Measurements from ENCODE around the gene VTI1A. TPM values are rescaled to one million over a fixed set of nuclear protein-coding genes. Genes with fewer than 3 reads are reported as not detected.

The VTI1A gene
- total and polyA plus RNA-seq, 2 of the 8 experiments (the other 6 are each of a cell fraction or from before 2014, with no cell fraction given) = 6.0 to 20.0 TPM

DNA sequence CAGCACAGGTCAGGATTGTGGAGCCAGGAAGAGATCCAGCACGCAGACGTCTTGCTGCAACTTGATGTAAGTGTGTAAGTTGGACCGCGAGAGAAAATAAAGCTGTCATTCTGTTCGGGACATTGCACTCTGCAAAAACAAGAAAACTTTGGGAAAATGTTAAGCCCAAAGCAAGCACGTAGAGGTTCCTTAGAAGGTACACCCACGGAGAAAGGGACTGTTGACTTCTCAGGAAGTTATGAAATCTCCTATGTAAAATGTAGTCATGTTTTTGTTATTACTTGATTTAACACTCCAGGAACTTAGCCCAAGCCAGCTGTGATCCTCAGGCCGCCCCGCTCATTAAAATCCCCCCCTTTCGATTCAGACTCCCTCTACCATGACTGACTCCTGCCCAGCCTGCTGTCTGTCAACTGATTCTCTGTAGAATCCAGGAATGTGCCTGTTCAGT lies 307.0 kb downstream of the VTI1A start:
- Histone ChIP-seq H2AK5ac (ENCODE audit: low read depth, low read length) (no peak overlapping the region), H4K8ac (ENCODE audit: extremely low read depth, insufficient read depth, low read length) (no peak overlapping the region), H3K14ac (ENCODE audit: insufficient read length) (no peak overlapping the region), H4K91ac (replicated peaks; ENCODE audit: insufficient read length, low read length) (no peak overlapping the region), H4K5ac (ENCODE audit: insufficient read length, low read depth, low read length) (no peak overlapping the region), H4K20me1 (replicated peaks in 1 of 2; ENCODE audit: control insufficient read depth in 1 of 2, insufficient read depth in 2 of 2, low read length in 2 of 2) (no peaks in the 10 kb centered on the region), H3K79me2 (ENCODE audit: control insufficient read depth in 1 of 2, insufficient read depth in 2 of 2, low read length in 2 of 2) (no peaks in the 10 kb centered on the region), H2BK20ac (ENCODE audit: low read length) (no peak overlapping the region), H3K4me3 (ENCODE audit: extremely low read depth in 1 of 4, insufficient read depth in 2 of 4, low read depth in 3 of 4, low read length in 4 of 4) (no peak overlapping the region), H3K4ac (replicated peaks; ENCODE audit: insufficient read length, low read depth, low read length) (no peak overlapping the region), H3K23me2 (ENCODE audit: low read depth, low read length) (no peaks in the 10 kb centered on the region), H3K4me2 (ENCODE audit: insufficient read depth in 1 of 2, low read depth in 2 of 2, low read length in 2 of 2) (no peak overlapping the region), H3K36me3 (ENCODE audit: control insufficient read depth in 2 of 4, insufficient read depth in 4 of 4, low read length in 3 of 4) (no peaks in the 10 kb centered on the region), H2BK12ac (ENCODE audit: low read depth, low read length) (no peak overlapping the region; the same call in 1 of the 2 replicates), H2BK120ac (replicated peaks; ENCODE audit: low read depth, low read length) (no peak overlapping the region), H2BK5ac (ENCODE audit: low read depth, low read length) (no peak overlapping the region), H3K27ac (ENCODE audit: low read depth, low read length) (no peak overlapping the region), H3K56ac (replicated peaks; ENCODE audit: insufficient read length, low read depth, low read length) (no peak overlapping the region), H3K9ac (replicated peaks in 1 of 4; ENCODE audit: extremely low read depth in 1 of 4, low read depth in 3 of 4, low read length in 3 of 4) (no peak overlapping the region), H3K27me3 (replicated peaks in 1 of 4; ENCODE audit: control insufficient read depth in 3 of 4, extremely low read depth in 1 of 4, insufficient read depth in 3 of 4, low read length in 3 of 4) (no peaks in the 10 kb centered on the region), H3K23ac (ENCODE audit: insufficient read length) (no peak overlapping the region), H3K4me1 (replicated peaks in 1 of 4; ENCODE audit: control insufficient read depth in 3 of 4, insufficient read depth in 4 of 4, low read length in 3 of 4) (no peaks in the 10 kb centered on the region; a peak in 1 of 7 replicates), H3K9me3 (ENCODE audit: insufficient read depth in 2 of 2, low read depth in 1 of 2, low read length in 1 of 2) (no peaks in the 10 kb centered on the region), H3K79me1 (ENCODE audit: low read depth, low read length) (no peaks in the 10 kb centered on the region), H3K18ac (ENCODE audit: extremely low read depth, low read length) (no peak overlapping the region), H2AFZ (ENCODE audit: low read length) (no peak overlapping the region), H2BK15ac (ENCODE audit: low read length) (no peak overlapping the region)
- DNase-seq (ENCODE audit: low read depth in 1 of 2, low spot score in 2 of 2) (no peak), FAIRE-seq (peak; percentile 13)
- CTCF ChIA-PET (ENCODE audit: partially characterized antibody) = interaction anchor here (0.6 to 4.1 kb wide), 4 partner anchors 12 to 35 kb away, joined by 3 to 17 read pairs (median 4); no protein-coding TSS in a partner anchor
- POLR2A ChIA-PET (ENCODE audit: partially characterized antibody) = no interaction called here
- WGBS, 2 experiments (ENCODE audit: extremely low coverage in 1 of 2, insufficient coverage in 1 of 2, insufficient read length in 1 of 2, insufficient replicate concordance in 2 of 2, low coverage in 1 of 2, low lambda C conversion rate in 2 of 2, missing lambda C conversion rate in 1 of 2) = 92% methylated on average over 10 of the region's 10 CpGs; no CpG with 5 or more reads in 1 of the 2 experiments
- TF ChIP-seq CTBP2 (IDR thresholded peaks at IDR 0.05; ENCODE audit: borderline replicate concordance, insufficient read depth, insufficient read length, low read length) (no peak), SP2 (IDR thresholded peaks at IDR 0.05; ENCODE audit: low read length) (no peak), CBX8 (IDR thresholded peaks at IDR 0.05; ENCODE audit: borderline replicate concordance, low read depth, low read length) (no peak), SIRT6 (IDR thresholded peaks at IDR 0.05; ENCODE audit: low read length) (no peak), CREB1 (IDR thresholded peaks at IDR 0.05) (no peak), HDAC2 (IDR thresholded peaks at IDR 0.05; ENCODE audit: borderline replicate concordance in 1 of 2, low read depth in 2 of 2, low read length in 2 of 2) (no peak), SIN3A (conservative IDR thresholded peaks at IDR 0.05 in 1 of 2, IDR thresholded peaks at IDR 0.05 in 1 of 2; ENCODE audit: low read depth in 1 of 2, low read length in 2 of 2) (no peak), NANOG (IDR thresholded peaks at IDR 0.05; ENCODE audit: insufficient read depth, low read depth, low read length, poor library complexity, severe bottlenecking) (no peak), BACH1 (IDR thresholded peaks at IDR 0.05; ENCODE audit: low read length) (no peak)
- TF ChIP-seq, protein P1, sequence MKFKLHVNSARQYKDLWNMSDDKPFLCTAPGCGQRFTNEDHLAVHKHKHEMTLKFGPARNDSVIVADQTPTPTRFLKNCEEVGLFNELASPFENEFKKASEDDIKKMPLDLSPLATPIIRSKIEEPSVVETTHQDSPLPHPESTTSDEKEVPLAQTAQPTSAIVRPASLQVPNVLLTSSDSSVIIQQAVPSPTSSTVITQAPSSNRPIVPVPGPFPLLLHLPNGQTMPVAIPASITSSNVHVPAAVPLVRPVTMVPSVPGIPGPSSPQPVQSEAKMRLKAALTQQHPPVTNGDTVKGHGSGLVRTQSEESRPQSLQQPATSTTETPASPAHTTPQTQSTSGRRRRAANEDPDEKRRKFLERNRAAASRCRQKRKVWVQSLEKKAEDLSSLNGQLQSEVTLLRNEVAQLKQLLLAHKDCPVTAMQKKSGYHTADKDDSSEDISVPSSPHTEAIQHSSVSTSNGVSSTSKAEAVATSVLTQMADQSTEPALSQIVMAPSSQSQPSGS (IDR thresholded peaks at IDR 0.05; ENCODE audit: low read length) = no peak
- TF ChIP-seq, protein P2, sequence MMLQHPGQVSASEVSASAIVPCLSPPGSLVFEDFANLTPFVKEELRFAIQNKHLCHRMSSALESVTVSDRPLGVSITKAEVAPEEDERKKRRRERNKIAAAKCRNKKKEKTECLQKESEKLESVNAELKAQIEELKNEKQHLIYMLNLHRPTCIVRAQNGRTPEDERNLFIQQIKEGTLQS (IDR thresholded peaks at IDR 0.05; ENCODE audit: insufficient read depth, low read depth, low read length) = no peak
